Mucosa of descending colon (tissue), 3 donors: ENCODE measurements around the gene FIGNL2. TPM values are rescaled to one million over a fixed set of nuclear protein-coding genes. Genes with fewer than 3 reads are reported as not detected.

ENCODE experiments used
- ATAC-seq: fragments of 200-7000 bp; cut with Tn5 transposase; one replicate; pipeline ENCODE4 v1.9.1; 2020; ENCODE audit warnings: mild to moderate bottlenecking, moderate library complexity
- DNase-seq, 3 donors: peaks; one replicate each; pipeline ENCODE4 v3.0.0-alpha.2; 2020
- H3K36me3 ChIP-seq: fragments of 200-600 bp; one replicate; pipeline ENCODE4 v1.8.0; 2021; ENCODE audit warnings: low read depth, mild to moderate bottlenecking
- H3K4me1 ChIP-seq: fragments of 200-600 bp; one replicate; pipeline ENCODE4 v1.8.0; 2021; ENCODE audit warnings: low read depth, mild to moderate bottlenecking
- H3K4me3 ChIP-seq: fragments of 200-600 bp; one replicate; pipeline ENCODE4 v1.8.0; 2021; ENCODE audit warnings: mild to moderate bottlenecking
- H3K9me3 ChIP-seq: fragments of 200-600 bp; one replicate; pipeline ENCODE4 v1.8.0; 2021; ENCODE audit warnings: mild to moderate bottlenecking
- CTCF ChIP-seq: fragments of 200-600 bp; IDR thresholded peaks from one replicate; pipeline ENCODE4 v1.8.0; 2022; ENCODE audit warnings: antibody characterized with exemption, mild to moderate bottlenecking
- intact Hi-C, 2 donors: fragments of 100-400 bp; cut with DNase I in 1 of 2; cut with micrococcal nuclease in 1 of 2; formaldehyde crosslinking; loops; one replicate each; pipeline versions ENCODE4 v1.11.0 to v1.11.1; 2022; cut with DNase I, micrococcal nuclease
- total RNA-seq, 3 donors: library from RNA; stranded (reverse); fragmentation: NEBNext Ultra II Directional in 2 of 3; extraction: Animal tissue kit (Norgen Biotek cat#: 25700) in 2 of 3; gene quantifications; one replicate each; pipeline versions ENCODE4 v1.2.1 to v1.2.4, GENCODE V29; 2021 to 2023
- donor health status: DM: no; HTN: no; CAD: no; lungs with moderate emphysema.
- donor health status: DM: no; HTN: no; CAD: no.
- donor health status: DM: no; HTN: yes; CAD: no.

The FIGNL2 gene
- total RNA-seq, 3 donors from 2014 or later: 0.26 to 0.44 (median 0.34) TPM

DNA sequence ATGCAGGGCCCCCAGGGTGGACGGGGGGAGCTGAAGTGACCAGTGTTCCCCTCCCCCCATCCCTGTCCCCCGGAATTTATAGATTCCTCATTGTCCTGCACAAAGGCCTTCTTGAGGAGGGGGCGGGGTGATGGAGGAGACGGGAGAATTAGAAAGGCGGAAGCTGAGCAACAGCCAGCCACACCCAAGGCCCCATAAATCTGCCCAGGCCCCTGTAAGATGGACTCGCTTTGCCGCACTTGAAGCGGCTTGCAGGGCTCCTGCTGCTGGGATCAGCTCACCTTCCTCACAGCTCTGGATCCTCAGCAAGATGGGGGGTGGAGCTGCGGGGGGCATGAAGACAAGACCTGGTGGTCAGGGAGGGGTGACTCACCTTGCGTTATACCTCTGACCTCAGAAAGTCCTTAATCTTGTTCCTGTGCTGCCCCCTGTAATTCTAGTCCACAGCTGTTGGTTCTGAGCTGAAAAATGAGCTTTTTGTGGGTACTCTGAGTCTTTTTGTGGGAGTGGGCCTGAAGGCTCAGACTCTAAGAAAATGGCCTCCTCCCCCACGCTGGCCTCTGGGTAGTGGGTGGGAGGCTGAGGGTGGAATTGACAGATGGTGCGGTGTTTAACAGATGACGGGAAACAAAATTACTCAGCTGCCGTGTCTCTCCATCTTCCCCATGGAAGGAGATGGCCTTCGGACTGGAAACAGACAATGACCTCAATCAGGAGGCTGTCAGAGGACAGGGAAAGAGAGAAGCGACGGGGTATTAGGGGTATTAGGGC, 23.6 kb upstream of the FIGNL2 start:
- intact Hi-C loops: no loop called here
- ATAC-seq (peak; percentile 59), DNase-seq (peak in 1 of 3 donors; percentile 54)
- Histone ChIP-seq H3K4me3 (no peak overlapping the region), H3K36me3 (no peaks in the 10 kb centered on the region), H3K9me3 (no peaks in the 10 kb centered on the region), H3K4me1 (peaks cover 7% of the 10 kb centered on the region)
- TF ChIP-seq CTCF: no peak

DNA sequence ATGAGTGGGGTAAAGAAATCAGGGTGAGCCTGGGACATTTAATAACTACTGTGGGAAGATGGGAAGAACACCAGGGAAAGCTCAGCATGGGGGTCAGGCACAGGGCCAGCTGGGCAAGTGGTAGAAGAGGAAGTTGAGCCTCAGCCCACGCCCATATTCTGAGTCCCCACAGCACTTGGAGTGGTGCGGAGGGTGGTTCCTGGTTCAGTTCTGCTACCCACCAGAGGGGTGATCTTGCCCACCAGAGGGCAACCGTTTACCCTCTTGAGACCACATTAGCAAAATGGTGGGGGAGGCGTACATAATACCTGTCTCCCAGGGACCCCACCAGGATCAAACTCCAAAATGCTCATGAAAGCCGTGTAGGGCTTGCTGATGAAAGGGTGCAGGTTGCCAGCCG, 22.6 kb upstream of the FIGNL2 start:
- DNase-seq (no peak), ATAC-seq (no peak)
- Histone ChIP-seq H3K4me1 (peaks cover 7% of the 10 kb centered on the region), H3K9me3 (no peaks in the 10 kb centered on the region), H3K36me3 (no peaks in the 10 kb centered on the region), H3K4me3 (no peak overlapping the region)
- TF ChIP-seq CTCF: no peak
- intact Hi-C loops: no loop called here

DNA sequence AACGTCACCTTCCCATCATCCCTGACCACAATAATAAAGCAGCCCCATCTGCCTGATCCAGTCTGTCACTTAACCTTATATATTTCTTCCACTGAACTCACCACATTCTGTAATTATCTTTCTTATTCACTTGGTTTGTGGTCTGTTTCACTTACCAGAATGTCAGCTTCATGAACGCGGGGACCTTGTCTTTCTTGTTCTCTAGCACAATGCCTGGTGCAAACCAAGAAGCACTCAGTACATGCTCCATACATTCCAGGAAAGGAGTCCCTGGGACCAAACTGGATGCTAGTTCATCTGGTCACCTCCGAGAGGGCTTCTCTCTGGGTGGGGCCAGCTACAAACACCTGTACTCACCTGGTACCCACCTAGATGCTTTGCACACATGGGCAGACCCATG, 22.0 kb upstream of the FIGNL2 start:
- no peak for ATAC-seq
- Histone ChIP-seq H3K9me3 (no peaks in the 10 kb centered on the region), H3K4me1 (peaks cover 7% of the 10 kb centered on the region), H3K4me3 (no peak overlapping the region), H3K36me3 (no peaks in the 10 kb centered on the region)
- intact Hi-C loops: no loop called here
- DNase-seq: no peak
- TF ChIP-seq CTCF: no peak

DNA sequence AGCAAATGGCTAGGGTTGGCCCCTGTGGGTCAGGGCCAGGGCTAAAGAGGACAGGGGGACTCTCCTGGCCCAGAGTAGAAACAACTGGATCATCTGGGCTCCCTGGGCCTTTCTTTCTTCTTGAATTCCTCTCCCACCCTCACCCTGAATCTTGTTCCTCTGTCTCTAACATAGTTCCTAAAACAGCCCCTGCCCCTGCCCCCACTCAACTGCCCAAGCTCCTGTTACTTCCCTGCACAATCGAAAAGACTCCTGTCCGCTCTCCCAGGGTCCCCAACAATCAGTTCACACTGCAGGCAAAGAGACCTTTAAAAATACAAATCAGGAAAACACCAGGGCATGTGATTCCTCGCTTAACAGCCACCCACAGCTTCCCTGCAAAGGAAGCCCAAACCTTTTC, 21.4 kb upstream of the FIGNL2 start:
- Histone ChIP-seq H3K9me3 (no peaks in the 10 kb centered on the region), H3K36me3 (no peaks in the 10 kb centered on the region), H3K4me1 (peaks cover 7% of the 10 kb centered on the region), H3K4me3 (no peak overlapping the region)
- ATAC-seq: no peak
- no peak for DNase-seq
- intact Hi-C loops: no loop called here
- TF ChIP-seq CTCF: no peak

DNA sequence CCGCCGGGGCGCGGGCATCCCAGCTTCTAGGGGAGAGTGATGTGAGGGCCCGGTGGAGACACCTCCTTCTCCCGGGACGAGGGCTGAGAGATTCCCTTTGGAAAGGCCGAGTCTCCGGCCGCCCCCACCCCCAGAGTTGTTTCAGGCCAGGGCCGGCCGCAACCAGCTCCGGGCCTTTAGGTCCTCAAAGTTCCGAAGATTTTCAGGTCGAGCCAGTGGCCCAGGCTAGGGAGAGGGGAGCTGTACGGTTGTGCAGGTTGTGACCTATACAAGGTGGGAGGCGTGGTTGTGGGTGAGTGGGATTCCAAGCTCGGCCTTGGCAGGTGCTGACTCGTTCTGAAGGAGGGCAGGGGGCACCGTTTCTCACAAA, 21.0 kb upstream of the FIGNL2 start:
- TF ChIP-seq CTCF: no peak
- Histone ChIP-seq H3K36me3 (no peaks in the 10 kb centered on the region), H3K4me3 (no peak overlapping the region), H3K4me1 (peaks cover 7% of the 10 kb centered on the region), H3K9me3 (no peaks in the 10 kb centered on the region)
- intact Hi-C loops: no loop called here
- no peak for DNase-seq
- no peak for ATAC-seq
